ENCODE measurements around the gene CFAP73. TPM values are rescaled to one million over a fixed set of nuclear protein-coding genes. Genes with fewer than 3 reads are reported as not detected.

Gene CFAP73
- total RNA-seq, 4 donors from 2014 or later = not detected

GRCh38 chr12:113183030-113183589, 33.6 kb downstream of the CFAP73 start:
- no peak overlapping the region for H3K4me3 ChIP-seq
- in situ Hi-C loops (cut with MboI; ENCODE audit: low sequenced_read_pairs in 4 of 4) (loop anchor here in 2 of 4 donors (10.0 to 25.0 kb wide), 2 partner anchors 129 to 152 kb away; partner anchors contain the start of gene SLC8B1 (in 1 of the 2)), intact Hi-C loops (cut with DNase I; ENCODE audit: low total_unique reads) (no loop called here)
- peaks cover 0 to 34% of the 10 kb centered on the region in 2 donors for H3K36me3 ChIP-seq
- H3K4me1 ChIP-seq = peaks cover 22 to 24% of the 10 kb centered on the region in 2 donors
- no peak for DNase-seq
- no peaks in the 10 kb centered on the region for H3K27me3 ChIP-seq
- no peak for ATAC-seq
- no peak for TF ChIP-seq POLR2A (IDR thresholded peaks at IDR 0.05)
- no peak for TF ChIP-seq CTCF (IDR thresholded peaks at IDR 0.05 in 4 of 5, conservative IDR thresholded peaks at IDR 0.05 in 1 of 5)
- no peak overlapping the region for H3K27ac ChIP-seq
- H3K9me3 ChIP-seq = no peaks in the 10 kb centered on the region

GRCh38 chr12:113184098-113184899, 34.8 kb downstream of the CFAP73 start:
- in situ Hi-C loops (cut with MboI; ENCODE audit: low sequenced_read_pairs in 4 of 4) = loop anchor here in 2 of 4 donors (10.0 to 25.0 kb wide), 2 partner anchors 128 to 151 kb away; partner anchors contain the start of gene SLC8B1 (in 1 of the 2)

GRCh38 chr12:113184900-113185179, 35.3 kb downstream of the CFAP73 start:
- H3K9me3 ChIP-seq = no peaks in the 10 kb centered on the region
- DNase-seq (peak; percentile 85 to 86), ATAC-seq (peak; percentile 89)
- H3K27me3 ChIP-seq = no peaks in the 10 kb centered on the region
- TF ChIP-seq CTCF (IDR thresholded peaks at IDR 0.05 in 4 of 5, conservative IDR thresholded peaks at IDR 0.05 in 1 of 5) (no peak), POLR2A (IDR thresholded peaks at IDR 0.05) (no peak)
- intact Hi-C loops (cut with DNase I; ENCODE audit: low total_unique reads) = loop anchor here (1.0 to 2.0 kb wide), 2 partner anchors 174 to 781 kb away; partner anchors contain the start of genes PLBD2 and RBM19
- peaks cover 22 to 24% of the 10 kb centered on the region in 2 donors for H3K4me1 ChIP-seq
- in situ Hi-C loops (cut with MboI; ENCODE audit: low sequenced_read_pairs in 4 of 4) = loop anchor here in 2 of 4 donors (10.0 to 25.0 kb wide), 2 partner anchors 127 to 150 kb away; partner anchors contain the start of gene SLC8B1 (in 1 of the 2)
- peaks cover 0 to 17% of the 10 kb centered on the region in 2 donors for H3K36me3 ChIP-seq
- H3K27ac ChIP-seq = peak overlapping the region; percentile 93 to 100 (median 98)
- H3K4me3 ChIP-seq = peak overlapping the region; percentile 87 to 100 (median 95)

More at GRCh38 chr12:113184098-113184899, 34.8 kb downstream of the CFAP73 start:
- Histone ChIP-seq H3K4me1 (peaks cover 22 to 24% of the 10 kb centered on the region in 2 donors), H3K36me3 (peaks cover 0 to 22% of the 10 kb centered on the region in 2 donors), H3K4me3 (peak overlapping the region; percentile 87 to 100 (median 95)), H3K27me3 (no peaks in the 10 kb centered on the region), H3K9me3 (no peaks in the 10 kb centered on the region), H3K27ac (peak overlapping the region; percentile 93 to 100 (median 98))
- TF ChIP-seq POLR2A (IDR thresholded peaks at IDR 0.05) = no peak
- TF ChIP-seq CTCF (IDR thresholded peaks at IDR 0.05 in 4 of 5, conservative IDR thresholded peaks at IDR 0.05 in 1 of 5) = no peak
- ATAC-seq (peak; percentile 49 to 59), DNase-seq (no peak)
- intact Hi-C loops (cut with DNase I; ENCODE audit: low total_unique reads) = loop anchor here (2.0 kb wide), 1 partner anchor 175 kb away; the partner anchor contains the start of gene PLBD2

GRCh38 chr12:113185180-113186032, 35.9 kb downstream of the CFAP73 start, which contains the start of the genes DDX54 and RITA1:
TSS of gene DDX54 (minus strand) at chr12:113185478. CDS start at chr12:113185451, 27 bp downstream.
TSS of gene RITA1 (plus strand) at chr12:113185721. CDS start at chr12:113186747, 1,026 bp downstream.
- intact Hi-C loops (cut with DNase I; ENCODE audit: low total_unique reads) (loop anchor here (1.0 to 2.0 kb wide), 2 partner anchors 173 to 781 kb away; partner anchors contain the start of genes PLBD2 and RBM19), in situ Hi-C loops (cut with MboI; ENCODE audit: low sequenced_read_pairs in 4 of 4) (loop anchor here in 2 of 4 donors (10.0 to 25.0 kb wide), 2 partner anchors 127 to 149 kb away; partner anchors contain the start of gene SLC8B1 (in 1 of the 2))
- peak; percentile 69 to 74 for DNase-seq

More at GRCh38 chr12:113185180-113186032, 35.9 kb downstream of the CFAP73 start, which contains the start of the genes DDX54 and RITA1:
- peak; percentile 59 to 60 for TF ChIP-seq POLR2A (IDR thresholded peaks at IDR 0.05)
- TF ChIP-seq CTCF (IDR thresholded peaks at IDR 0.05 in 4 of 5, conservative IDR thresholded peaks at IDR 0.05 in 1 of 5) = peak in 1 of 5 experiments; percentile 18
- peak within 1 kb of the TSS; percentile 93 to 100 (median 98) for H3K27ac ChIP-seq
- H3K27me3 ChIP-seq = no peaks in the 10 kb centered on the region
- peaks cover 22 to 24% of the 10 kb centered on the region in 2 donors for H3K4me1 ChIP-seq
- peak; percentile 80 to 85 for ATAC-seq
- H3K36me3 ChIP-seq = peaks cover 0 to 11% of the 10 kb centered on the region in 2 donors
- H3K4me3 ChIP-seq = peak within 1 kb of the TSS; percentile 87 to 100 (median 95)
- H3K9me3 ChIP-seq = no peaks in the 10 kb centered on the region
